ENCODE measurements around the gene SUDS3.

SUDS3 gene

GRCh38 chr12:118357257-118358007 lies 18.9 kb upstream of the SUDS3 start:
- DNase-seq, result peak; percentile 85

GRCh38 chr12:118358008-118358359 lies 18.4 kb upstream of the SUDS3 start:
- DNase-seq, result no peak

- peak; percentile 74 for DNase-seq
Measured at GRCh38 chr12:118358612-118359540, 17.5 kb upstream of the SUDS3 start.

GRCh38 chr12:118359541-118359915 lies 16.8 kb upstream of the SUDS3 start:
- DNase-seq, result peak; percentile 60

GRCh38 chr12:118361092-118361404 lies 15.3 kb upstream of the SUDS3 start:
- no peak for DNase-seq

GRCh38 chr12:118361889-118362288 lies 14.5 kb upstream of the SUDS3 start:
- peak; percentile 84 for DNase-seq

GRCh38 chr12:118368821-118369220 lies 7.5 kb upstream of the SUDS3 start:
- peak; percentile 71 for DNase-seq

- no peak for DNase-seq
Measured at GRCh38 chr12:118370601-118371000, 5.8 kb upstream of the SUDS3 start.

GRCh38 chr12:118371321-118372282 lies 4.8 kb upstream of the SUDS3 start:
- DNase-seq, result peak; percentile 17

- peak; percentile 98 for DNase-seq
Measured at GRCh38 chr12:118372541-118373495, 3.5 kb upstream of the SUDS3 start, which contains the start of gene TAOK3. TAOK3 (minus strand) TSS chr12:118372907; CDS start chr12:118255567, 117,340 bp downstream.

GRCh38 chr12:118373616-118374015 lies 2.7 kb upstream of the SUDS3 start:
- DNase-seq, result no peak

GRCh38 chr12:118374126-118374725 lies 2.1 kb upstream of the SUDS3 start:
- no peak for DNase-seq

- DNase-seq, result no peak
Measured at GRCh38 chr12:118374909-118375308, 1.4 kb upstream of the SUDS3 start.

- no peak for DNase-seq
Measured at GRCh38 chr12:118375348-118375747, 1.0 kb upstream of the SUDS3 start.

GRCh38 chr12:118377021-118377883 lies 897 bp downstream of the SUDS3 start:
- no peak for DNase-seq

- peak; percentile 54 for DNase-seq
Measured at GRCh38 chr12:118377884-118378470, 1.6 kb downstream of the SUDS3 start.

GRCh38 chr12:118391424-118391823 lies 15.1 kb downstream of the SUDS3 start:
- DNase-seq, result no peak

- no peak for DNase-seq
Measured at GRCh38 chr12:118391836-118392235, 15.5 kb downstream of the SUDS3 start.

GRCh38 chr12:118397708-118398440 lies 21.5 kb downstream of the SUDS3 start:
- DNase-seq, result no peak

All from MV-4-11 (cell line).